PC-9 (cell line): ENCODE data around the gene RAB19.

Experiments used
- CTCF ChIP-seq: fragments of 200-600 bp; sonication (generic); conservative IDR thresholded peaks from 2 replicates; pipeline ENCODE4 v1.6.1; 2017; ENCODE audit warnings: mixed run types, antibody characterized with exemption, mild to moderate bottlenecking, moderate library complexity
- EZH2 ChIP-seq: fragments of 200-600 bp; sonication (generic); IDR thresholded peaks from 2 replicates; pipeline ENCODE4 v1.8.0; 2017; ENCODE audit warnings: antibody characterized with exemption, low read depth

- TF ChIP-seq EZH2 (no peak), CTCF (no peak)
Observed at GRCh38 chr7:140435252-140435895, 31.5 kb downstream of the RAB19 start.
